Gastrocnemius medialis (tissue), 4 donors: Measurements from ENCODE around the gene BICRAL.

ENCODE experiments used
- POLR2A ChIP-seq, 2 donors: fragments of 450-650 bp; IDR thresholded peaks; one replicate each; pipeline ENCODE4 v1.6.1; 2017; ENCODE audit warnings: antibody characterized with exemption in 2 of 2, mild to moderate bottlenecking in 2 of 2, moderate library complexity in 2 of 2
- TF ChIP-seq, protein P1 (sequence below), 5 experiments: fragments of 450-650 bp in 3 of 5; fragments of 200-600 bp in 2 of 5; sonication (generic) in 2 of 5; IDR thresholded peaks in 4 of 5; conservative IDR thresholded peaks in 1 of 5; 1 replicate in 4 of 5; 2 replicates in 1 of 5; pipeline ENCODE4 v1.5.1; 2016 to 2019; ENCODE audit warnings: antibody characterized with exemption in 5 of 5, mild to moderate bottlenecking in 3 of 5, moderate library complexity in 3 of 5

DNA sequence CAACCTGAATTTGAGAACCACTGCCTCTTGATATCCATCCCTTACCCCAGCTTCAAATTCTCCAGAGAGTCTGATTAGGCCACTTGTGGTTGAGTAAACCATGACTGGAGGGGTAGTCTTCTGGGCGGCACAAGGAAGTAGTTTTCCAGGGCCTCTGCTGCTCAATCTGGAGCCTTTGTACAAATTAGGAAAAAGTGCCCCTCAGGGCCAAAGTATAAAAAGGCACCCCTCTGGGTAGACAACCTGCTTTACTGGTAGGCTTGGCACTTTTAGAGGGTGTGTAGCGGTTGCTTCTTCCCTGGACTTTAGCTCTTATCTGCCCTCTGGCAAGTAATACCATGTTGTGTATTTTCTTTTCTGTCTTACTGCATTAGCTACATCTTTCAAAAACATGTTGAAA, 64.7 kb downstream of the BICRAL start:
- TF ChIP-seq, protein P1, sequence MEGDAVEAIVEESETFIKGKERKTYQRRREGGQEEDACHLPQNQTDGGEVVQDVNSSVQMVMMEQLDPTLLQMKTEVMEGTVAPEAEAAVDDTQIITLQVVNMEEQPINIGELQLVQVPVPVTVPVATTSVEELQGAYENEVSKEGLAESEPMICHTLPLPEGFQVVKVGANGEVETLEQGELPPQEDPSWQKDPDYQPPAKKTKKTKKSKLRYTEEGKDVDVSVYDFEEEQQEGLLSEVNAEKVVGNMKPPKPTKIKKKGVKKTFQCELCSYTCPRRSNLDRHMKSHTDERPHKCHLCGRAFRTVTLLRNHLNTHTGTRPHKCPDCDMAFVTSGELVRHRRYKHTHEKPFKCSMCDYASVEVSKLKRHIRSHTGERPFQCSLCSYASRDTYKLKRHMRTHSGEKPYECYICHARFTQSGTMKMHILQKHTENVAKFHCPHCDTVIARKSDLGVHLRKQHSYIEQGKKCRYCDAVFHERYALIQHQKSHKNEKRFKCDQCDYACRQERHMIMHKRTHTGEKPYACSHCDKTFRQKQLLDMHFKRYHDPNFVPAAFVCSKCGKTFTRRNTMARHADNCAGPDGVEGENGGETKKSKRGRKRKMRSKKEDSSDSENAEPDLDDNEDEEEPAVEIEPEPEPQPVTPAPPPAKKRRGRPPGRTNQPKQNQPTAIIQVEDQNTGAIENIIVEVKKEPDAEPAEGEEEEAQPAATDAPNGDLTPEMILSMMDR (IDR thresholded peaks at IDR 0.05 in 4 of 5, conservative IDR thresholded peaks at IDR 0.05 in 1 of 5) = no peak
- TF ChIP-seq POLR2A (IDR thresholded peaks at IDR 0.05) = no peak
